Erythroblast (primary cell): ENCODE results near the gene PLA2G3.

Experiments
- GATA1 ChIP-seq: IDR thresholded peaks from 2 replicates; pipeline ENCODE4 v1.6.1; 2011; ENCODE audit warnings: low read depth, mild to moderate bottlenecking, control low read depth, low read length, moderate library complexity
- POLR2A ChIP-seq: IDR thresholded peaks from 2 replicates; pipeline ENCODE4 v1.6.1; 2011; ENCODE audit warnings: mild to moderate bottlenecking, low read length

- TF ChIP-seq POLR2A (no peak), GATA1 (no peak)
Observed at GRCh38 chr22:31100762-31101525, 39.4 kb downstream of the PLA2G3 start.
